Measurements from ENCODE around the gene PGP. TPM values are rescaled to one million over a fixed set of nuclear protein-coding genes. Genes with fewer than 3 reads are reported as not detected.

PGP gene
- total and polyA plus RNA-seq, 2 of the 4 experiments (the other 2 are of a cell fraction), result 4.1 to 9.4 TPM

- H2AK5ac ChIP-seq (ENCODE audit: low read depth, low read length), result no peak overlapping the region
These were observed 41.3 kb downstream of the PGP start for GRCh38 chr16:2173366-2173765.

More at GRCh38 chr16:2173366-2173765, 41.3 kb downstream of the PGP start:
- ATAC-seq (ENCODE audit: low read depth) (no peak), DNase-seq (no peak)
- Histone ChIP-seq H2AK9ac (replicated peaks; ENCODE audit: low read depth, low read length, poor library complexity) (no peak overlapping the region), H4K8ac (ENCODE audit: low read depth in 2 of 2, low read length in 2 of 2) (no peak overlapping the region), H2AFZ (replicated peaks; ENCODE audit: low read length, poor library complexity) (no peak overlapping the region), H3K4ac (ENCODE audit: low read depth, low read length) (no peak overlapping the region), H2BK15ac (ENCODE audit: low read depth, low read length) (no peak overlapping the region), H2BK20ac (ENCODE audit: low read depth, low read length) (no peak overlapping the region), H3K4me3 (ENCODE audit: insufficient read depth, low read depth, low read length) (no peak overlapping the region), H3K9ac (ENCODE audit: low read depth, low read length) (no peak overlapping the region), H4K20me1 (ENCODE audit: insufficient read depth, low read length) (no peaks in the 10 kb centered on the region; the same call in 1 of the 2 replicates), H3K36me3 (ENCODE audit: control insufficient read depth, insufficient read depth, low read length) (peaks cover 62% of the 10 kb centered on the region), H3K27ac (ENCODE audit: insufficient read depth, low read length) (no peak overlapping the region), H3K9me1 (ENCODE audit: insufficient read depth, low read length) (no peaks in the 10 kb centered on the region), H4K5ac (ENCODE audit: low read depth, low read length) (no peak overlapping the region), H3K18ac (ENCODE audit: low read depth, low read length) (no peak overlapping the region), H3K9me3 (ENCODE audit: control insufficient read depth, insufficient read depth, low read length) (no peaks in the 10 kb centered on the region), H4K91ac (ENCODE audit: insufficient read depth, low read depth, low read length) (no peak overlapping the region), H3K14ac (replicated peaks; ENCODE audit: low read depth, low read length) (no peak overlapping the region), H3K27me3 (ENCODE audit: control insufficient read depth, insufficient read depth, low read length) (no peaks in the 10 kb centered on the region), H2BK120ac (ENCODE audit: low read depth, low read length) (no peak overlapping the region), H3K4me1 (ENCODE audit: control insufficient read depth, insufficient read depth, low read length) (no peaks in the 10 kb centered on the region), H3K4me2 (ENCODE audit: low read depth, low read length) (no peak overlapping the region), H3K23ac (ENCODE audit: low read depth, low read length) (no peak overlapping the region), H2BK5ac (ENCODE audit: low read depth, low read length, poor library complexity, severe bottlenecking) (no peak overlapping the region), H3K79me1 (ENCODE audit: low read depth in 1 of 2, low read length in 2 of 2) (peaks cover 0 to 4% of the 10 kb centered on the region in 2 experiments; a peak in 3 of 4 replicates), H3K56ac (ENCODE audit: extremely low read depth, insufficient read depth, low read length) (no peak overlapping the region)
- in situ Hi-C loops (cut with MboI; ENCODE audit: low sequenced_read_pairs) (no loop called here), intact Hi-C loops (cut with micrococcal nuclease) (no loop called here), dilution Hi-C loops (cut with HindIII; ENCODE audit: low sequenced_read_pairs, unreplicated experiment) (no loop called here)
- TF ChIP-seq SMC3 (IDR thresholded peaks at IDR 0.05; ENCODE audit: low read depth, low read length), result no peak
- CTCF ChIA-PET, result no interaction called here
- POLR2A ChIA-PET (ENCODE audit: unreplicated experiment), result no interaction called here
- no CpG with 5 or more reads among the region's 14 CpGs for WGBS, 2 experiments (ENCODE audit: extremely low coverage in 2 of 2, insufficient read length in 1 of 2)
- BruUV-seq (replicated peaks), result no TSS peak
